ENCODE data around the gene PSTPIP1.

GRCh38 chr15:77067691-77068367 is 72.9 kb downstream of the PSTPIP1 start:
- TF ChIP-seq POLR2A (IDR thresholded peaks at IDR 0.05; ENCODE audit: low read length) (no peak), GATA1 (IDR thresholded peaks at IDR 0.05; ENCODE audit: low read depth, low read length) (no peak)

All from erythroblast (primary cell).